Hematopoietic multipotent progenitor cell treated with erythropoietin and hydrocortisone succinate and interleukin-3 and kit ligand, for 4 days (in vitro differentiated cells): ENCODE results near the gene PDXDC1.
"Not testable (repeated sequence)": the region's sequence is repeated elsewhere in the genome, so short reads cannot be mapped to it uniquely, and the experiment has no call there.

Experiments used
- DNase-seq: peaks from one replicate; pipeline ENCODE4 v3.0.0-alpha.2; 2015

Gene PDXDC1

DNA sequence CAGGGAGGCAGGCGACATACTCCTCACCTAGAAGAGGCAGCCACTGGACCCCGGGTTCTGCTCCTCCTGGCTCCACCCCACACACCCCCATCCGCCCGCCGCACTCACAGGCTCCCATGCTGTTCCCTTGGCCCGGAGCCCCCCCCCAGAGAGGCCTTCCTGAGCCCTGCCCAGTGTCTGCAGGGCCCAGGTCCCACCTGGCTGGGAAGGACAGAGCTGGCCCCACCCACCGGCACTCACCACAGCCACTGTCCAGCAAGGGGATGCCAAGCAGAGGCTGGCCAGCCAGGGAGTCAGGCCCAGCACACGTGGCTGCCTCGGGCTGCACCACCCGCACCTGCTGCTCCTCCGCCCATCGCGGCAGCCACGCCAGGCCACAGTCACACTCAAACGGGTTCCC lies 162.7 kb downstream of the PDXDC1 start:
- not testable (repeated sequence) for DNase-seq

DNA sequence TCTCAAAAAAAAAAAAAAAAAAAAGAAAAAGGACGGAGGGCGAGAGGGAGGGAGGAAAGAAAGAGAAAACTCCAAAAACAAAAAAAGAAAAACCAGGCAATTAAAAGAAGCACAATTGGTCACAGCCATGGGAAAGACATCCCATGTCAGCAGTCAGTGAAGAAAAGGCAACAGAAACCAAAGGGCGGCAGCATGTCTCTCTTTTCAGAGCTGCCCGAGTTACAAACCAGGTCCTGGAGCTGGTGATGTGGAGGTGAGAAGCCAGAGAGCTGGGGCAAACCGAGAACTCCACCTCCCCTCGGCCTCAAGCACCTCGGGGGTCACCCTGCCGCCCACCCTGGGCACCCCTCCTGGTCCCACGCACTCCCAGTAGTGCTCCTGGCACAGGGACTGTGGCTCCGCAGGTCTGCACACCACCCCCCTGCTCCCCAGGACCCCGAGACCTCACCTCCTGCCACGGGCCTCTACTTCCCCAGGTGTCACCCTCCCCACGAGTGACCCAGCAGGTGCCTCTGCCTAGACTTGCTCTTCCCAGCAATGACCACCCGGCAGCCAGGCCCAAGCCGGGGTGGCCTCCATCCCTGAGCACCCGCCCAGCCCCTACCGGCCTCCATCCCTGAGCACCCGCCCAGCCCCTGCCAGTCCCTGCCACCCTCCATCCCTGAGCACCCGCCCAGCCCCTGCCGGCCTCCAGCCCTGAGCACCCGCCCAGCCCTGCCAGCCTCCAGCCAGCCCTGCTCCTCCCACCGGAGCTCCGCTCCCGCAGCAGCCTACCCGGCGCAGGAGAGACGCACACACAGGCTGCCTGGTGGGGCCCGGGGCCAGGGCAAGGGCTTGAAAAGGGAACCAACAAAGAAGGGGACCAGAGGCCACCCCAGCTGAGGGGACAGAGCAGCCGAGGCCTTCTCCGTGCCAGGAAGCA lies 165.9 kb downstream of the PDXDC1 start:
- DNase-seq, result peak; percentile 63

DNA sequence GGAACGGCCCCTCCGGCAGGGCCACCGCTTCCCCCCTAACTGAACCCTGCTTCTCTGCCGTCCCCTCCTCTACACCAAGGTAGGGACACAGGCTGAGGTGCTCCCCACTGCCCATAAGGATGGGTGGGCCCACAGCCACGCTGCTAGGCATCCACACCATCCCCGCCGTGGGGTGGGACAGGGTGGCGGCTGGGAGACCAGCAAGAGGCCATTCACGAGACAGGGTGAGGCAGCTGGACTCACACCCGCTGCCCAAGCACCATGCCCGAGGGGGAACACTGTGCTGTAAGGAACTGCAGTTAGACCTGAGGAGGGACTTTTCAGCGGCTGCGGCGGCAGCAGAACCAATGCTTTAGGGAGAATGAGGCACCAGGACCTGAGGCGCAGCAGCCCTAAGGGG lies 166.8 kb downstream of the PDXDC1 start:
- no peak for DNase-seq

DNA sequence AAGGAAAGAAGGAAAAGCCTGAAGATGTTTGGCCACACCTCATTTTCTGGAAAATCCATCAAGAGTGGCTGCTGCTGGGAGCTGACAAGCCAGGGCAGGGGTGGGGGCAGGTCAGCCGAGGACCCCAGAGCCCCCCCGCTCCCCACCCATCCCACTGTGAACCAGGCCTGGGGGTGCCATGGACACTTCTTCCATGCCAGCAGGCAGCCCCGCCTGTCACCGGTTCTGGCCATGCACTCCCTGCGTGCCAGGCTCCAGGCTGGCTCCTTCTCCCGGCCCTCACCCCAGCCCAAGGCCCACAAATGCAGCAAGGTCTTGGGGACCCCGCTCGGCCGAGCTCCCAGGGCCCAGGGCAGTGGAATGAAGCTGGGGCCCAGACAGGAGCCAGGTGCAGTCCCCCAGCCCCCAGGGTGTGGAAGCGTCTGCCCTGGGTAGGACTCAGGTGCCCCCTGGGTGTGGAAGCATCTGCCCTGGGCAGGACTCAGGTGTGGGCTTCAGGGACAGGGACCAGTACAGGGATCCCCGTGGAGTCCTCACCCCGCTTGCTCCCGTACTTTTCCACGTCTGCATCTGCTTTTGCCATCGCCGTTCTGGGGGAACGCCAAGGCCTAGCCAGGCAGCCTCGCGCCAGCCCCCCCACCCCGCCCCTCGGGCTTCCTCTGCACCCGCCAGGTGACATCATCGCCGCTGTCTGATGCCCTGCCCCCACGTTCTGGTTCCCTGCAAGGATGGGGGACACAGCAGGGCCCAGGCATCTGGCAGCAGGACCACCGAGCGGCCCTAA lies 167.5 kb downstream of the PDXDC1 start:
- not testable (repeated sequence) for DNase-seq

DNA sequence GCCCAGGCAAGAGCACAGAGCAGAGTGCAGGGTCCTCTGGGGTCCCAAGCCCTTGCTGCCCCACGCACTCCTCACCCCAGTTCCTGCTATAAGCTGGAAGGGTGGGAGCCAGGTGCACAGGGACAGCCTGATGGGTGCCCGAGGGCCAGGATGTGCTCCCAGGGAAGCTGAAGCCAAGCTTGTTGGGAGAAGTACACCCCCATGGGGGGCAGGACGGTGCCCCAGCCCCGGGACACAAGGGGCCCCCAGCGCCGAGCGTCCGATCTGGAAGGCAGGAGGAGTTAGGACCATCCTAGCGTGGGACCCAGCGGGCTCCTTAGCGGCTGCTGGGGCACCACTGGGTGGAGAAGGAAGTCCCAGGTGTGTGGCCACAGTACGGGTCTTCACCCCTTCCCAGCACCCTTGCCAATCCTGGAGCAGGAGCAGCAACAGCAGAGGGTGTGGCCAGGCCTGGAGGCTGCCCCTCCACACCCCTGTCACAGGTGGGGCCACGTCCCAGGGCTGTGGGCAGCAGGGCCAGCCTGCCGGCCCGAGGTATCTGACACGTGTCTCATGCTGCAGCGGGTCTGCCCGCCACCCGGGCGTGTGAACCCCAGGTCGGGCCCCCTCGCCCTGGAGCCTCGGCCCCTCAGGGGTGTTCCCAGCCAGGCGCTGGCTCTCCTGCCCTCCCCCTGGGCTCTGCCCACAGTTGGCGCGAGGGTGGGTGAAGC lies 168.2 kb downstream of the PDXDC1 start:
- not testable (repeated sequence) for DNase-seq

DNA sequence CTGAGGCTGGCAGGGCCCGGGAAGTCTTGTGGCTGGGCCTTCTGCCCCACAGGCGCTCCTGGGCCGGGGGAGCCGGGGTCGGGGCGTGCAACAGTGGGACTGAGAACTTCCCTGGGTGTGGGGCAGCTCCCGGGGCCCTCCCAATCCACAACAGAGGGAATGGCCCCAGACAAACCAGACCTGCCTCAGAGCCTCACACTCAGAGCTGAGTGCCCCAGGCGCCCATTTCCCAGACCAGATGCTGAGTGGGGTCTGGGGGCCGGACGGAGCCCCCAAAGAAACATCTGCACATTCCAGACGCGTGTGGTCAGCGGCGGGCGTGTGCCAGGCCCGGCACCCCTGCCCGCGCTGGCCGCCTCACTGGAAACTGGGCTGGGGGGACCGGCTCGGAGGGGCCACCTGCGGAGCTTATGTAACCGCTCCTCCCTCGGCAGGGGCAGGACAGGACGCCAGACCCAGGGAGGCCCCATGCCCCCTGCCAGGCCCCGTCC lies 168.8 kb downstream of the PDXDC1 start:
- peak; percentile 13 for DNase-seq

DNA sequence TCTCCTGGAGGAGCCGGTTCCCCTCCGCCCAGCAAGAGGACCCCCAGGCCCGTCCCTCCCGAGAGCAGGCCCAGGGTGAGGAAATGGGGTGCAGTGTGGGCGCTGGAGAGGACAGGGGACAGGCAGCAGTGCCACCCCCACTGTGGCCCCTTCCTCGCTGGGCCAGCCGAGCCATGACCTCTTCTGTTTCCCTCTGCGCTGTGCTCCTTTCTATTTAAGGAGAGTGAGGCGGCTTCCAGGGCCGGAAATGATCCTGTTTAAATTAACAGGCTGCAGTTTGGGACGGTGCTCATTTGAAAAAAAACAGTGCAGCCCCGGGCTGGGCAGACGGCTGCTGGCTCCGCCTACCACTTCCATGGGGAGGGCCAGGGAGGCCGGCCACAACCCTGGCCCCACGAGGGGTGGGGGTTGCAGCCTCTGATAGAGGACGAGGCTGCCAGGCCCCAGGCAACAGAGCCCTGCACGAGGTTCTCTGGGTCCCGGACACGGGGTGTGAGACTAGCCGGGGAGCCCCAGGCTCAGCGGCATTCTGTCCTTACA lies 169.3 kb downstream of the PDXDC1 start:
- peak; percentile 75 for DNase-seq

DNA sequence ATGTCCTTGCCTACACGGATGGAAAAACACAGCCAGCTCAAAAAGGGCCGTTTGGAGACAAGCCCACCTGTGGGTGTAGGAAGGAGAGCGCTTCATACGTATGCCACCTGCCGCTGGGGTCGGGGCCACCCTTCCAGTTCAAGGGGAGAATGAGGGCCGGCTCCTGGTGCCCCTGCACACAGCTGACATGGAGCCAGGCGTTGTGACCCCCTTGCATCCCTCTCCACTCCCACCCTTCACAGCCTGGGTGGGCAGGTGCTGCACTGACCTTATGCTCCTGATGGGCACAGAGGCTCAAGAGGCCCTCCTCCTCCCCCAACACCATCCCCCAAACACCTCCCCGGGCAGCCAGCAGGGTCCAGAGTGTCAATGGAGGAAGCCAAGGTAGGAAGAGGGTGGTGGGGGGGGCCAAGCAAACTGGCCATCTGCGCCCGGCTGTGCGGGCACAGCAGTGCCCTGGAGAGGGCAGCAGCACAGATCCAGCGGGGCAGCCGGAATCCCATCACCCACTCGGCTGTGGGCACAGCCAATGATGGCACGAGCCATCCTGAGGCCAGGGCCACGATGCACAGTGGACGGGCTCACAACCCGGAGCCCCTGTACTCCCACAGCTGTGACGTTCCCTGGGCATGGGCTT lies 170.1 kb downstream of the PDXDC1 start:
- not testable (repeated sequence) for DNase-seq

DNA sequence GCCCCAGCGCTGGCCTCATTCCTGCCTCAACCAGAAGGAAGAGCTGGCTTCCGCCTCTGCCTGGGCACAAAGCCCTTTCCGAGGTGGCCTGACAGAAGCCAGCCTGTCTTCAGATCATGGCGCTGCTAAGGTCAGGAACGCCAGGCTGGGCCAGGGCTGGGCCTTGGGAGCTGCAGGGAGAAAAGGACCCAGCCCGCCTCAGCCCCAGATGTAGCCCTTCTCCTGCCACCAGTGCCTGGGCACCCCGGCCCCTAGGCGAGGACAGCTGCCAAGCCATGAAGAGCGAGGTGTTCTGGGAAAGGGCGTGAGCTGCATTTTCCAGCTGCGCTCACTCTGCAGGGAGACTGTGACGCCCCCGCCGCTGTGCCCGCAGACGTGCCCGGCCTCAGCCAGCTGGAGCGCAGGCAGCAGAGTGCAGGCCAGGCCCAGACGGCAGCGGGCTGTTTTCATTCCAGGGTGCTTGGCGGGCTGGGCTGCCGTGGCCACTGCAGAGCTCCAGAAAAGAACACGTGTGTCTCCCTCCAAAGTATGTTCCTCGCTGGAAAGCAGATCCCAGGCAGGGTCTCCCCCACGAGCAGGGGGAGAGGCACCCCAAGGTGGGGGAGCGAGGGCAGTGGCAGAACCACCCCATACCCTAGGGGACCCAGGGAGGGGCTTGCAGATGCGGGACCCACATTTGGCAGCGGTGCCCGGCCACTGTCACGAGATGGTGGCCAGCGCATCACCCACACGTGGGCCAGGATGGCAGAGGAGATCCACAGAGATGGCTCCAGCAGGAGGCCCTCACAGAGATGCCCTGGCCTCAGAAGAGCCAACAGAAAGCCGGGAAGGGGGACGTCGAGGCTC lies 170.8 kb downstream of the PDXDC1 start:
- DNase-seq, result not testable (repeated sequence)

DNA sequence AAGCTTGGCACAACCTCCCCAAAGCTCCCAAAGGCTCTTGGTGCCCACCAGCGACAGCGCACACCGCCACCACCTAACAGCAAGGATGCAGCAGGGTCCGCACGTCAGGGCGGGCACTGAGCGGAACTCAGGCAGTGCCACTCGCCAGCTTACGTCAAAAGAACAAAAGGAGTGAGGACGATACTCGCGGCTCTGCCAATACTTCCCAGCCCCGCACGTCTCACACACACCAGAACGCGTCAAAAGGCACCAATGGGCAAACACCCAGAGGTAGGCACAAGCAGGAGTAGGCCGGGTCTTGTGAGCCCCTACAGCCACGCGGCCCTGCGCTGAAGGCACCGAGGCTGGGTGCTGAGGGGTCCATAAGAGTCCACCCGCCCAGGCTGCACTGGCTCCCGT lies 171.4 kb downstream of the PDXDC1 start:
- DNase-seq, result not testable (repeated sequence)

DNA sequence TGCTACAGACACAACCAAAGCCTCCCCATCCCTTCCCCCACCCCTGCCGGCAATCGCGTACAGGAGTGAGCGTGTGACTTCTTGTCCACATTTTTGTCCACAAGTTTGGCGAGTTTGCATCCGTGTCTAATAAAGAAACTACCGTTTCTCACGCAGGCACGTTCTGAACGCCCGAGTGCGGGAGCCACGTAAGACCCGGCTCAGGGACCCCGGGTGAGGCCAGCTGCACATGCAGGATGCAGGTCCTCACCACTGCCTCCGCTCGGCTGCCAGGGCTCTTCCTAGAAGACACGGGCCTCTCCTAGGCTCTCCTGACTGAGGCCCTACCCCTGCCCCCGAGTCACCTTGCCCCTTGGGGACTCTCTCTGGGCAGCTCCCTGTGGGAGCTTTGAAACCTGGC lies 174.0 kb downstream of the PDXDC1 start:
- DNase-seq, result not testable (repeated sequence)

DNA sequence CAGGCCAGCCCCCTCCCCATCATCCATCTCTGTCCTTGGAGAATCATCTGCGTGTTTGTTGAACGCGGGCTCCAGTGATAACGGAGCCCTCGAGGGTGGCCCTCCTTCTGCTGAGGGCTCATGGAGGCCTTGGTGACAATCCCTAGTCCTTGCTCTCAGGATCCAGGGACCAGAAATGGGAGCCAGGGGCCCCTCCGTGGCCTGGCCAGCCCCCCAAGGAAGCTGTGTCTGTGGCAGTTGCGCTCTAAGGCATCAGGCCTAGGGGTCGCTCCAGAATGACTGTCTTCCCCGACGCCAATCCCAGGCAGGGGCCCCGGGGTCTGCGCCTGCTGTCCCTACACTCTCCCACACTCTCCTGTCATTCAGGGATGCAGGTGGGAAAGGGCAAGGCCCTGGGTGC lies 174.4 kb downstream of the PDXDC1 start:
- DNase-seq, result not testable (repeated sequence)

DNA sequence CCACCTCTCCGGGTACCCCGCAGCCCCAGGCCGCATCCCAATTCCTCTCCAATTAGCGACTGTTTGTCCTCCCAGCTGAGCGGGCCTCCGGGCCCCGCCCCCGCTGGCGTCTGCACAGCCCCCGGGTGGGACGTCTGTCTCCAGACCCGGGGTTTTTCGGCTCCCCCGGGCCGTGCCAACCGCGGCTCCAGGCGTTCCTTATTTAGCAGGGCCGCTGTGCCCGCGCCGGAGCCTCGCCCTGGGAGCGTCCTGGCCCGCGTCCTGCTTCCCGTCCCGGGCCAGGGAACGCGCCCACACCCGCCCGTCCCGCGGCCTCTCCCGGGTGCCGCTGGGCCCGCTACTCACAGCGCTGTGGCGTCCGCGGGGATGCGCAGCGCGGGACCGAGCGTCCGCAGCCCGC lies 179.2 kb downstream of the PDXDC1 start:
- DNase-seq, result peak; percentile 42

DNA sequence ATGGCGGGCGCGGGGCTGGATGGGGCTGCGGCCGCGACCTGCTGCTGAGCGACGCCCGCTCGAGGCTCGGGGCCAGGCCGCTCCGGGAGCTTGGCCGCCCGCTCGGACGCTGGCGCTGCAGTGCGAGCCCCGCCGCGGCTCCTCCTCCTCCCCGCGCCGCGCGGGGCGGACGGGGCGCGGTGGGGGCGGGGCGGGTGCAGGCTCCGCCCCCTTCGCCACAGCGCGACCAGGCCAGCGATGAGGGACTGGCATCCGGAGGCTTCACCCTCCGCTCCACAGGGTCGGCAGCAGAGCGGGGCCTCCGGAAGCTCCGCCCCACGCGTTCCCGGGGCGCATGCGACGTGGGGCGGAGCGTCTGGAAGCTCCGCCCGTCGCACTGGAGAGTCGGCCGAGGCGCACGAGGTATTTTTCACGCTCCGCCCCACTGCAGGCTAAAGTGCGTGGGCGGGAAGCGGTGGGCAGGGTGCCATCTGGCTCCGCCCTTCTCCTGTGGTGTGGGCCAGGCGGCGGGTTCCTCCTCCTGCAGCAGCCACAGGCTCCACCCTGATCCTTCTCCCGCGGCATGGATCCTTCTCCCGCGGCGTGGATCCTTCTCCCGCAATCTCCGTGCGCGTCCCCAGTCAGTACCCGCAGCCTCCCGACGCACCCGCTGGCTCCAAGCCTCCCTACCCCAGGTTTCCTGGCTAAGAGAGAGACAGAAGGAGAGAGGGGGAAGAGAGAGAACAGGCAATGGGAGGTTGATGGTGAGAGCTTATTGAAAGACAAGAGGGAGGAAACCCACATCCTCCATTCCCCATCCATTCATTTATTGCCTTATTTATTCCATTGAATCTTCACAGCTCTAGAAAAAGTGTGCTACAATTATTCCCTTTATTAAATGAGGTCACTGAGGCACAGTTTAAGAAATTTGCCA lies 180.1 kb downstream of the PDXDC1 start:
- DNase-seq, result peak; percentile 94

DNA sequence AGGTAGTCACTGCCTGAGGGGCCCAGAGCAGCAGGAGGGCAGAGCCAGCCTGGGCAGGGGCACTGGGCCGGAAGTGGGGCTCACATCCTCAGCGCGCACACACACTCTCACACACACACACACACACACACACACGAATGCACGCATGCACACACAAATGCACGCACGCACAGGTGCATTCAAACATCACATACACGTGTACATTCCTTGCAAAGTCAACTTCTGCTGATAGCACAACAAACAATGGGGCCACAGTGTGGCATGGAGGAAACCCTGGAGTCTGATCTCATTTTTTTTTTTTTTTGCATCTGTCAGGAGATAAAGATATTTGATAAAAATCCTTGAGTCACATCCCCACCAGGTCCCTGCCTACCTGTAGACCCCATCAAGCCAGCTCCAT lies 182.8 kb downstream of the PDXDC1 start:
- DNase-seq, result not testable (repeated sequence)

DNA sequence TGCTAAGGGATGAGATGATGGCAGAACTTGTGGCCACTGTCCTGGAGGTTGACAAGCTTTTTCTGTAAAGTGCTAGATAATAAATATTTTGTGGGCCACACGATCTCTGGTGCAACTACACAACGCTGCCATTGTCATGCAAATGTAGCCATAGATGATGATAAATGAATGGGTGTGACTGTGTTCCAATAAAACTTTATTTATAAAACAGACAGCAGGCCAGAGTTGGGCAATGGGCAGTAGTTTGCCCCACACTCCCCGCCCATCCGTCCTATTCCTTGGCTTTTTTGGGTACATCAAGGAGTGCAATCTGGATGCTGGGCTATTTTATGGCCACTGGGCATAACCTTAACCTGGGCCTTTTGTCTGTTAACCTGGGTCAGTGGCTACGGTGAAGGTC lies 184.8 kb downstream of the PDXDC1 start:
- not testable (repeated sequence) for DNase-seq

DNA sequence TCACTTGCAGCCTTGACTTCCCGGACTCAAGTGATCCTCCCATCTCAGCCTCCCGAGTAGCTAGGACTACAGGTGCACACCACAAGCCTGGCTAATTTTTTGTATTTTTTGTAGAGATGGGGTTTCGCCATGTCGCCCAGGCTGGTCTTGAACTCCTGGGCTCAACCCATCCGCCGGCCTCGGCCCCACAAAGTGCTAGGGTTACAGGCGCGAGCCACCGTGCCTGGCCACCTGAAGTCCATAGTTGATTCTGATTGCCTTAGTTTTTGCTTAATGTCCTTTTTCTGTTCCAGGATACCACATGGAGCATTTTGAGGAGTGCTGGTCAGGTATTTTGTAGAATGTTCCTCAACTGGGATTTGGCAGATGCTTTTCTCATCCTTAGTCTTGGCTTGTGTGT lies 185.7 kb downstream of the PDXDC1 start:
- not testable (repeated sequence) for DNase-seq

DNA sequence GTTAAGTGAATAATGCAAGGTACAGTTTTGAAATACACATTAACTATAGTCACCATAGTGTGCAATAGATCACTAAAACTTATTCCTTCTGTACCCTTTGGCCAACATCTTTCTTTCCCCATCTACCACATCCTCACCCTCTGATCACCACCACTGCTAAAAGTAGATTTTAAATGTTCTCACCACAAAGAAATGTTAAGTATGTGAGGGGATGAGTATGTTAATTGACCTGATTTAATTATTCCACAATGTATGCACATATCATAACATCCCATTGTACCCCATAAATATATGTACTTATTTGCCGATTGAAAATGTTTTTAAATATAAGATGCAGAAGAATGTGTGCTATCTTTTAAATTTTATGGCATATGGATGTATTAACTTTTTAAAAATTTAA lies 188.2 kb downstream of the PDXDC1 start:
- DNase-seq, result not testable (repeated sequence)

DNA sequence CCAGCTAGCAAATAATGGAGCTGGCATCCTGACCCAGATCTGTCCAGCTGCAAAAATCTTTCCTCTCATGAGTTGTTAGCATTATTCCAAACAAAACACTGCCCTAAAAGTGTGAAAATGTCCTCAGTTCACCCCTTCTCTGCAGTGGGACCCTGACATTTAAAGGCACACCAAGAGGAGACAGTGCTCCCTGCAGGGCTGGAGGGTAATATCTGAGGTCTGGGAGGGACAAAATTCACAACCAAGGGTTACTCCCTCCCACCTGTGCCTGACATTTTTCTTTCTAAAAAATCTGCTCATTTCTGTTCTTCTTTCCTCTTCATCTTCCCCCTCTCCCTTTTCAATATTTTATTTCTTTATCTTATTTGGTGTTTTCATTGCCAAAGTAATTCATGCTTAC lies 191.4 kb downstream of the PDXDC1 start:
- DNase-seq, result not testable (repeated sequence)

DNA sequence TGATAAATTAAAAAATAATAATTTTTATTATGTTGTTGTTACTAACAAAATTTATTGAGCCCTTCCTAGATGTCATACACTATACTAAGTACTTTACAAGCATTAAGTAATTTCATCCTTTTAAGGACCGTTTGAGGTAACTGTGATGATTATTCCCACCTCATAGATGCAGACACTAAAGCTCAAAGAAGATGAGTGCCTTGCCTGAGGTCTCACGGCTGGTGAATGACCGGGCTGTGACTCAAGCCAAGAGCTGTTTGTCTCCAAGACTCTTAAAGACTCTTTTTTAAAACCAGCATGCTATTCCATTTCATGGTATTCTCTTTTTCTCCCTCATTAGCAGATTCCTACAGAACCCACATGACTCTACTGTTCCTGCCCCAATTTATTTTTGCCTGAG lies 193.5 kb downstream of the PDXDC1 start:
- not testable (repeated sequence) for DNase-seq
